ENCODE results near the gene FLYWCH2. TPM values are rescaled to one million over a fixed set of nuclear protein-coding genes. Genes with fewer than 3 reads are reported as not detected.

The FLYWCH2 gene
- total and polyA plus RNA-seq, 9 of the 15 experiments (the other 6 are each of a cell fraction or from before 2014, with no cell fraction given) = 0.70 to 55.5 (median 7.6) TPM

DNA sequence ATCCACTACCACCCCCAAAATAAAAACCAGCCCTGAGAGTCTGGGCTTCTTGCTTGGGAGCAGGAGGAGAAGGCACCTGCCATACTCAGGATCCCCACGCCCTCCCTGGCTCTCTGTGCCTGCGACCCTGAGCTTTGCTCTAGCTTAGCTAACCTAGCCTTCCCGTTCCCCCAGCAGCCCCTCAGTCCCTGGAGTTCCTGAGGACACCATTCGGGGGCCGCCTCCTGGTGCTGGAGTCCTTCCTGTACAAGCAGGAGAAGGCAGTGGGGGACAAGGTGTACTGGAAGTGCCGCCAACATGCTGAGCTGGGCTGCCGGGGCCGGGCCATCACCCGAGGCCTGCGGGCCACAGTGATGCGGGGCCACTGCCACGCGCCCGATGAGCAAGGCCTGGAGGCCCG is 47.2 kb downstream of the FLYWCH2 start (continued):
- TF ChIP-seq, protein P1, sequence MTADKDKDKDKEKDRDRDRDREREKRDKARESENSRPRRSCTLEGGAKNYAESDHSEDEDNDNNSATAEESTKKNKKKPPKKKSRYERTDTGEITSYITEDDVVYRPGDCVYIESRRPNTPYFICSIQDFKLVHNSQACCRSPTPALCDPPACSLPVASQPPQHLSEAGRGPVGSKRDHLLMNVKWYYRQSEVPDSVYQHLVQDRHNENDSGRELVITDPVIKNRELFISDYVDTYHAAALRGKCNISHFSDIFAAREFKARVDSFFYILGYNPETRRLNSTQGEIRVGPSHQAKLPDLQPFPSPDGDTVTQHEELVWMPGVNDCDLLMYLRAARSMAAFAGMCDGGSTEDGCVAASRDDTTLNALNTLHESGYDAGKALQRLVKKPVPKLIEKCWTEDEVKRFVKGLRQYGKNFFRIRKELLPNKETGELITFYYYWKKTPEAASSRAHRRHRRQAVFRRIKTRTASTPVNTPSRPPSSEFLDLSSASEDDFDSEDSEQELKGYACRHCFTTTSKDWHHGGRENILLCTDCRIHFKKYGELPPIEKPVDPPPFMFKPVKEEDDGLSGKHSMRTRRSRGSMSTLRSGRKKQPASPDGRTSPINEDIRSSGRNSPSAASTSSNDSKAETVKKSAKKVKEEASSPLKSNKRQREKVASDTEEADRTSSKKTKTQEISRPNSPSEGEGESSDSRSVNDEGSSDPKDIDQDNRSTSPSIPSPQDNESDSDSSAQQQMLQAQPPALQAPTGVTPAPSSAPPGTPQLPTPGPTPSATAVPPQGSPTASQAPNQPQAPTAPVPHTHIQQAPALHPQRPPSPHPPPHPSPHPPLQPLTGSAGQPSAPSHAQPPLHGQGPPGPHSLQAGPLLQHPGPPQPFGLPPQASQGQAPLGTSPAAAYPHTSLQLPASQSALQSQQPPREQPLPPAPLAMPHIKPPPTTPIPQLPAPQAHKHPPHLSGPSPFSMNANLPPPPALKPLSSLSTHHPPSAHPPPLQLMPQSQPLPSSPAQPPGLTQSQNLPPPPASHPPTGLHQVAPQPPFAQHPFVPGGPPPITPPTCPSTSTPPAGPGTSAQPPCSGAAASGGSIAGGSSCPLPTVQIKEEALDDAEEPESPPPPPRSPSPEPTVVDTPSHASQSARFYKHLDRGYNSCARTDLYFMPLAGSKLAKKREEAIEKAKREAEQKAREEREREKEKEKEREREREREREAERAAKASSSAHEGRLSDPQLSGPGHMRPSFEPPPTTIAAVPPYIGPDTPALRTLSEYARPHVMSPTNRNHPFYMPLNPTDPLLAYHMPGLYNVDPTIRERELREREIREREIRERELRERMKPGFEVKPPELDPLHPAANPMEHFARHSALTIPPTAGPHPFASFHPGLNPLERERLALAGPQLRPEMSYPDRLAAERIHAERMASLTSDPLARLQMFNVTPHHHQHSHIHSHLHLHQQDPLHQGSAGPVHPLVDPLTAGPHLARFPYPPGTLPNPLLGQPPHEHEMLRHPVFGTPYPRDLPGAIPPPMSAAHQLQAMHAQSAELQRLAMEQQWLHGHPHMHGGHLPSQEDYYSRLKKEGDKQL (CRISPR knock-in tag; IDR thresholded peaks at IDR 0.05; ENCODE audit: borderline replicate concordance) = no peak
- TF ChIP-seq TBL1XR1 (IDR thresholded peaks at IDR 0.05; ENCODE audit: low read length in 2 of 2) (no peak), RAD51 (IDR thresholded peaks at IDR 0.05; ENCODE audit: borderline replicate concordance, low read depth) (no peak), SUPT5H (IDR thresholded peaks at IDR 0.05) (no peak), ZNF57 (CRISPR knock-in tag; IDR thresholded peaks at IDR 0.05) (no peak), ARNT (IDR thresholded peaks at IDR 0.05) (no peak)
